Mucosa of descending colon (tissue), 3 donors: ENCODE results near the gene EPB41L1. TPM values are rescaled to one million over a fixed set of nuclear protein-coding genes. Genes with fewer than 3 reads are reported as not detected.

Experiments
- ATAC-seq: fragments of 200-7000 bp; cut with Tn5 transposase; one replicate; pipeline ENCODE4 v1.9.1; 2020; ENCODE audit warnings: mild to moderate bottlenecking, moderate library complexity
- DNase-seq, 3 donors: peaks; one replicate each; pipeline ENCODE4 v3.0.0-alpha.2; 2020
- H3K36me3 ChIP-seq: fragments of 200-600 bp; one replicate; pipeline ENCODE4 v1.8.0; 2021; ENCODE audit warnings: low read depth, mild to moderate bottlenecking
- H3K4me1 ChIP-seq: fragments of 200-600 bp; one replicate; pipeline ENCODE4 v1.8.0; 2021; ENCODE audit warnings: low read depth, mild to moderate bottlenecking
- H3K4me3 ChIP-seq: fragments of 200-600 bp; one replicate; pipeline ENCODE4 v1.8.0; 2021; ENCODE audit warnings: mild to moderate bottlenecking
- H3K9me3 ChIP-seq: fragments of 200-600 bp; one replicate; pipeline ENCODE4 v1.8.0; 2021; ENCODE audit warnings: mild to moderate bottlenecking
- intact Hi-C, 2 donors: fragments of 100-400 bp; cut with DNase I in 1 of 2; cut with micrococcal nuclease in 1 of 2; formaldehyde crosslinking; loops; one replicate each; pipeline versions ENCODE4 v1.11.0 to v1.11.1; 2022; cut with DNase I, micrococcal nuclease
- total RNA-seq, 3 donors: library from RNA; stranded (reverse); fragmentation: NEBNext Ultra II Directional in 2 of 3; extraction: Animal tissue kit (Norgen Biotek cat#: 25700) in 2 of 3; gene quantifications; one replicate each; pipeline versions ENCODE4 v1.2.1 to v1.2.4, GENCODE V29; 2021 to 2023
- TF ChIP-seq, protein P1 (sequence below): fragments of 200-600 bp; IDR thresholded peaks from one replicate; pipeline ENCODE4 v1.8.0; 2022; ENCODE audit warnings: antibody characterized with exemption, mild to moderate bottlenecking
- donor health status: DM: no; HTN: no; CAD: no; lungs with moderate emphysema.
- donor health status: DM: no; HTN: no; CAD: no.
- donor health status: DM: no; HTN: yes; CAD: no.

The EPB41L1 gene
- total RNA-seq, 3 donors from 2014 or later: 41.0 to 95.3 (median 71.7) TPM

DNA sequence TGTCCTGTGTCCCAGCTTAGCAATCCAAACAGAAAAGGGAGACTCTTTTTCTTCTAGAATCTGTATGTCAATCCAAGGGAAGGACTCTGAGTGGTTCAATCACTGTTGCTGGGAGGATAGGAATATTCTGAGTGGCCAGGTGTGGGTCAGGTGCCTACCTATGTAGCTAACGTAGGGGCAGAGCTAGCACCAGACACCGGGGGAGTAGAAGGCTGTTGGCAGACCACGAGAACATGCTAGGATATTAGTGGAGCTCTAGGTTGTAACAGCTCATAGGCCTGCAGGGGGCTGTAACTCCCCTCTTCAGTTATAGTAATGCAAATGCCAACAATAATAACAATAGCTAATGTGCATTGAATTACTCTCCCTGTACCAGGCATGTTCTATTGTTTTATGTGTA is 39.8 kb upstream of the EPB41L1 start:
- DNase-seq (no peak), ATAC-seq (no peak)
- H3K4me3 ChIP-seq: no peak overlapping the region
- TF ChIP-seq, protein P1, sequence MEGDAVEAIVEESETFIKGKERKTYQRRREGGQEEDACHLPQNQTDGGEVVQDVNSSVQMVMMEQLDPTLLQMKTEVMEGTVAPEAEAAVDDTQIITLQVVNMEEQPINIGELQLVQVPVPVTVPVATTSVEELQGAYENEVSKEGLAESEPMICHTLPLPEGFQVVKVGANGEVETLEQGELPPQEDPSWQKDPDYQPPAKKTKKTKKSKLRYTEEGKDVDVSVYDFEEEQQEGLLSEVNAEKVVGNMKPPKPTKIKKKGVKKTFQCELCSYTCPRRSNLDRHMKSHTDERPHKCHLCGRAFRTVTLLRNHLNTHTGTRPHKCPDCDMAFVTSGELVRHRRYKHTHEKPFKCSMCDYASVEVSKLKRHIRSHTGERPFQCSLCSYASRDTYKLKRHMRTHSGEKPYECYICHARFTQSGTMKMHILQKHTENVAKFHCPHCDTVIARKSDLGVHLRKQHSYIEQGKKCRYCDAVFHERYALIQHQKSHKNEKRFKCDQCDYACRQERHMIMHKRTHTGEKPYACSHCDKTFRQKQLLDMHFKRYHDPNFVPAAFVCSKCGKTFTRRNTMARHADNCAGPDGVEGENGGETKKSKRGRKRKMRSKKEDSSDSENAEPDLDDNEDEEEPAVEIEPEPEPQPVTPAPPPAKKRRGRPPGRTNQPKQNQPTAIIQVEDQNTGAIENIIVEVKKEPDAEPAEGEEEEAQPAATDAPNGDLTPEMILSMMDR: no peak
- H3K36me3 ChIP-seq: no peaks in the 10 kb centered on the region
- H3K9me3 ChIP-seq: no peaks in the 10 kb centered on the region
- peaks cover 44% of the 10 kb centered on the region for H3K4me1 ChIP-seq
- intact Hi-C loops: no loop called here

- Histone ChIP-seq H3K9me3 (no peaks in the 10 kb centered on the region), H3K4me1 (peaks cover 36% of the 10 kb centered on the region), H3K36me3 (no peaks in the 10 kb centered on the region), H3K4me3 (no peak overlapping the region)
- no peak for ATAC-seq
- DNase-seq: no peak
- TF ChIP-seq, protein P1: no peak
- intact Hi-C loops: no loop called here
Measured at GRCh38 chr20:36115925-36116324, 38.6 kb upstream of the EPB41L1 start.

- ATAC-seq (no peak), DNase-seq (no peak)
- Histone ChIP-seq H3K4me3 (no peak overlapping the region), H3K9me3 (no peaks in the 10 kb centered on the region), H3K36me3 (no peaks in the 10 kb centered on the region), H3K4me1 (peaks cover 37% of the 10 kb centered on the region)
- intact Hi-C loops: no loop called here
- TF ChIP-seq, protein P1: no peak
Measured at GRCh38 chr20:36116807-36117441, 37.6 kb upstream of the EPB41L1 start.

GRCh38 chr20:36117638-36118037 is 36.9 kb upstream of the EPB41L1 start:
- no peak for ATAC-seq
- H3K9me3 ChIP-seq: no peaks in the 10 kb centered on the region
- no peak overlapping the region for H3K4me3 ChIP-seq
- H3K36me3 ChIP-seq: no peaks in the 10 kb centered on the region
- peaks cover 37% of the 10 kb centered on the region for H3K4me1 ChIP-seq
- TF ChIP-seq, protein P1: no peak
- DNase-seq: peak in 1 of 3 donors; percentile 22
- intact Hi-C loops: no loop called here

- TF ChIP-seq, protein P1: no peak
- ATAC-seq (peak; percentile 48), DNase-seq (no peak)
- no peak overlapping the region for H3K4me3 ChIP-seq
- no peaks in the 10 kb centered on the region for H3K36me3 ChIP-seq
- no peaks in the 10 kb centered on the region for H3K9me3 ChIP-seq
- intact Hi-C loops: no loop called here
- peaks cover 39% of the 10 kb centered on the region for H3K4me1 ChIP-seq
Measured at GRCh38 chr20:36118371-36118770, 36.2 kb upstream of the EPB41L1 start.

DNA sequence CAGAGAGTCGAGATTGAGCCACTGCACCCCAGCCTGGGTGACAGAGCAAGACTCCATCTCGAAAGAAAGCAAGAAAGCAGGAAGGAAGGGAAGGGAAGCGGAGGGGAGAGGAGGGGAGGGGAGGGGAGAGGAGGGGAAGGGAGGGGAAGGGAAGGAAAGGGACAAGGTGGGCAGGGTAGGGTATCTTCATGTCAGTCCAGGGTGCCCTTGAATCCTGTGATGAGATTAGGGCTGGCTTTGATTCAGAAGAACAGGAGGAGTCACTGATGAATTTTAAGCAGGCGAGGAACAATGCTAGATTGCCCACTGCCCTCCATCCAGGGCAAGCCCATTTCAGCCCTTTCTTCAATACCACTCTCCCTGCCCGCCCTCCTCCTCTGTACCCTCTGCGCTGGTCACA is 35.0 kb upstream of the EPB41L1 start:
- H3K36me3 ChIP-seq: no peaks in the 10 kb centered on the region
- peaks cover 39% of the 10 kb centered on the region for H3K4me1 ChIP-seq
- intact Hi-C loops: no loop called here
- H3K9me3 ChIP-seq: no peaks in the 10 kb centered on the region
- no peak for DNase-seq
- TF ChIP-seq, protein P1: no peak
- no peak overlapping the region for H3K4me3 ChIP-seq
- ATAC-seq: no peak
